Fibroblast of skin of right biceps (primary cell): ENCODE measurements around the gene TLE6.
A peak's percentile ranks its signal among the peaks of the same experiment; 100 is the strongest.
"Not testable (repeated sequence)": the region's sequence is repeated elsewhere in the genome, so short reads cannot be mapped to it uniquely, and the experiment has no call there.

Source experiments
- DNase-seq: peaks from one replicate; pipeline ENCODE4 v3.0.0-alpha.2; 2013

Gene TLE6

DNA sequence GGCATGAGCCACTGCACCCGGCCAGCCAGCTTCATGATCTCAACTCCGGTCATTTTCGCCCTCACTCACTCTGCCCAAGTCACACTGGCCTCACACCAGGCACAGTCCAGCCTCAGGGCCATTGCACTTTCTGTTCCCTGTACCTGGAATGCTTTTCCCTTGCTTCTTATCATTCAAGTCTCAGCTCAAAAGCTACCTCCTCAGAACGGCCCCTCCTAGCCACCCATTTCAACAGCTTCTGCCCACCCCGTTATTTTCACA is 54.2 kb downstream of the TLE6 start:
- DNase-seq = no peak

DNA sequence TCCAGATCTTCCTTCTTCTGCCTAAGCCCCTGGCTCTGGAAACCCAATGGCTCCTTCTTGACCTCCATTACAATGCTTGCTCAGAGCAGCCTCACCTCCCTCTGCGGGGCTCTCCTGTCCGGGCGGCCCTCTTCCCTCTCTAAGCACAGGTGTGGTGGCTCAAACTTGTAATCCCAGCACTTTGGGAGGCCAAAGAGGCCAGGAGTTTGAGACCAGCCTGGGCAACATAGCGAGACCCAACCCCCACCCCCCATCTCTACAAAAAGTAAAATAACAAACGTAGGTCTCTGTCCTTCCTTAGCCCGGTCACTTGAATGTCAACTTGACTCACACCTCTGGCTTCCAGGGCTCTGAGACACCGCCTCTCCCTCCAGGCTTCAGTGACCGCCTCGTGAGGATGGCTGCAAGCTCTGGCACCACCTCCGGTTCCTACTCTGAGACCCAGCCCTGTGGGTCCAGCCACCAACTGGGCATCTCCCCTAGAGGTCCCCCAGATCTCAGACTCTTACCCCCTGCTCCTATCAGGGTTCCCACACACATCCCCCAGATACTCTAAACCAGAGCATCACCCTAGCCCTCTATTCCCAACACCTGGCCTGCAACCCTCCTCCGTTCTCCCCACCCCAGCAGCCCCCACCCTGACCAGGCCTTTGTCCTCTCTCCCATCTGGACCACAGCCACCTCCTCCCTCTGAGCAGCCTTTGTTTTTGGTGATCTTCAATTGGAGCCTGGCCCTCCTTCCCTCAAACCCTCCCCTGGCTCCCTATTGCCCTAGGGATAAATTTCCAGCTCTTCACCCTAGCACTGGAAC is 56.4 kb downstream of the TLE6 start:
- no peak for DNase-seq

DNA sequence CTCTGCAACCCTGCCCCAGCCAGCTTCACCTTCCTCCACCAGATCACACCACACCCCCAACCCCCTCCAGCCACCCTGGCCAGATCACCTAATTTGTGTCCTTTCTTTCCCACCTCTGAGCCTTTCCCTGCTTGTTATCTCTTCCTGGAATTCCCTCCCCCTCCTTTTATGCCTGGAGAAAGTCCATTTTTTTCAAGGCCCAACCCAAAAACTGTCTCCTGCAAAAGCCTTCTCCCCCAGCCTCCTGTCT is 57.0 kb downstream of the TLE6 start:
- DNase-seq = peak; percentile 28

DNA sequence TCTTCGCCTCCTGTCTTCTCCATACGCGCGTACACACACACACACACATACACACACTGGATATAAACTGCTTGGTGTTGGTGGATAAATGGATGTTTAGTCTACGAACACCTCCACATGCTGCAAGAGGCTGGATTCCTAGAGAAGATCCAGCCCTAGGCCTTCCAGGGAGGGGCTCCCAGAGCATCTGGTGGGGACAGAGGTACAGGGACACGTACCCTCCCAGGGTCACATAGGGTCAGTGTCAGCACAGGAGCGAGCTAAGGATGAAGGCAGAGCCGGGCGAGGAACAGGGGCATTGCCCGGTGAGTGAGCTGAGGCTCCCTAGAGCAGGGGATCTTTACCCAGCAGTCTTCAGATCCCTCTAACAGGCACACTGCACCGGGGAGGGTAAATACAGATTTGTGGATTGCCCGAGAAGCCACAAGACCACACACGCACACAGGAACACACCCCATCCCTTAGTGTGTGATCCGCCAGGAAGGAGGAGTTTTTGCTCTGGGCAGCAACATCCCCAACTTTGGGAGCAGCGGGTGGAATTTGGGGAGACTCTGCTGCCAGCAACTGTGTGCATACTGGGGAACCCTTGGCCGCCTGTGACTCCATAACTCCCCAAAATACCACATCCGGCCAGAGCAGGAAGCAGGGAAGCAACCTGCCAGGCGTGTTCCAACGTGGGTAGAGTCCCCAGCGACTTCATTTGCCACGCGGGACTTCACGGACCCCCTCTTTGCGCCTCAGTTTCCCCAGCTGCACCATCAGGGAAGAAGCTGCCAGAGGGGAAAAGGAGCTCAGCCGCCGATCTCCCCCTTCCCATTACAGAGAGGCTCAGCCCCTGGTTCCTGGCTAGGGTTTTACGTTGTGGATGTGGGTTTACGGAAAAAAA is 57.5 kb downstream of the TLE6 start:
- DNase-seq = peak; percentile 68

DNA sequence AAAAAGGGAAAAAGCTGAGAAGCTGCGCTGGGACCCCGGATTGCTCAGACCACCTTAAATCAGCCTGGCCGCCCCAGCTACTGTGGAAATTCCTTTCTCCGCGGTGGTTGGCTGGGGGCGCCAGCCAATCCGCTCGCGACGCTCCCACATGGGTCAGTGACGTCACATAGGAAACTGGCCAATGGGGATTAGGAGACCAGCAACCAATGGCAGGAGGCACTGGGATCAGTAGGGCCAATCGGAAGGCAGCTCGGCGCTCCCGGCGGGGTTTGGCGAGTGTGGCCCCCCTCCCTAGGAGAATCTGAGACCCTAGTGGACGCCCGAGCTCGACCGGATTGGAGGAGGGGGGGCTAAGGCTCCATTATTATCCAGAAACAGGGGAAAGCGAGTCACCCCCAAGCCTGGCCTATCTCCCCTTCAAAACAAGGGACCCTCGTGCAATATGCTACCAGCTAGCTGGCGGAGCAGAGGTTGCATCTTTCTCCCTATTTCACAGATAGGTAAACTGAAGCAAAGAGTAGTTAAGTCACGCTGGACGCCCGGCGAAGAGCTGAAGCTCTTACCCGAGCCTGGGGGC is 58.3 kb downstream of the TLE6 start:
- DNase-seq = peak; percentile 100

DNA sequence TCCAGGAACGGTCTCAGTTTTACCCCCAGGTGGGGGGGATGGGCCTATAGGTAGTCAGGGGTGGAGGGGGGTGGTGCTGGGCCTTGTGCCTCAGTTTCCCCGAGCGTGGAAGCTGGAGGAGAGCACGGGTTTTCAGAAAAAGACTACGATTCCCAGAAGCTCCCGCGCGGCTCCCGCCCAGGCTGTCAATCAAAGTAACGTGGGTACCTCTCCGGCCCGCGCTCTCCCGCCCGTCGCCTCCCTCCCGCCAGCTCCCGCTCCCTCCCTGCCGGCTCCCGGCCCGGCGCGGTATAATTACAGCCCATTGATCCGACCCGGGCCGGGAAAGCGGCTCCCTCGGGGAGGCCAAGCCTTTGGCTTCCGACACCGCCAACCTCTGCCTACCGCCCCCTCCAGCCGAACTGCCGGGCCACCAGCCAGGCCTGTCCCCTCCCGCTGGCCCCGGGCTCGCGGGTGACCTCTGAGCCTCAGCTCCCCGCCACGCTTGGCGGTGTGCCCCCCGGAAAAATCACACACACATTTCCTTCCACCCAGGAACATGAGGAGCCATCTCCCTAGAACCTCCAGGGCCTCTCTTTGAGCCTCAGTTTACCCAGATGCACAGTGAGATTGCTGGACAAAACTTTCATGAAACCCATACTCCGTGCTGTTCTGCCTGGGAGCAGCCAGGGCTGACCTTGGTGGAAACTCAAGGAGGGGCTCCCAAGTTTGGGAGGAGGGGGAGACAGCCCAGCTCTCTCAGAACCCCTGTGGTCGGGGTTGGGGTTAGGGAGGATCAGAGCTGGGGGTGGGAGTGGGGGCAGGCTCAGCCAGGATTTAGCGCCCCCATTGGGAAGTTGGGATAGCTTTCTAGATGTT is 59.0 kb downstream of the TLE6 start:
- peak; percentile 92 for DNase-seq

DNA sequence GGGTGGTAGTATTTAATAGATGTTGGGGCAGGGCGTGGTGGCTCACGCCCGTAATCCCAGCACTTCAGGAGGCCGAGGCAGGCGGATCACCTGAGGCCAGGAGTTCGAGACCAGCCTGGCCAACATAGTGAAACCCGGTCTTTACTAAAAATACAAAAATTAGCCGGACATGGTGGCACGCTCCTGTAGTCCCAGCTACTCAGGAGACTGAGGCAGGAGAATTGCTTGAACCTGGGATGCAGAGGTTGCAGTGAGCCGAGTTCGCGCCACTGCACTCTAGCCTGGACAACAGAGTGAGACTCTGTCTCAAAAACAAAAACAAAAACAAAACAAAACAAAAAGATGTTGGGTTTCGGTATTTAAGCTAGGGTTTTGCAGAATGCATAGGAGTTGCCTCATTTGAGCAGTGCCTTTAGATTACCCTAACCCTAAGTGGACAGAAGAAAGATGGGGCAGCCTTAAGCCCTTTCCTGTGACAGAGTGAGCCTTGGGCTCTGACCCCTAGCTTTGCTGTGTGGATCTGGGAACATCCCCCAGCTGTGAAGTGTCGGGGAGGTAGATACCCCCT is 59.7 kb downstream of the TLE6 start:
- DNase-seq = not testable (repeated sequence)

DNA sequence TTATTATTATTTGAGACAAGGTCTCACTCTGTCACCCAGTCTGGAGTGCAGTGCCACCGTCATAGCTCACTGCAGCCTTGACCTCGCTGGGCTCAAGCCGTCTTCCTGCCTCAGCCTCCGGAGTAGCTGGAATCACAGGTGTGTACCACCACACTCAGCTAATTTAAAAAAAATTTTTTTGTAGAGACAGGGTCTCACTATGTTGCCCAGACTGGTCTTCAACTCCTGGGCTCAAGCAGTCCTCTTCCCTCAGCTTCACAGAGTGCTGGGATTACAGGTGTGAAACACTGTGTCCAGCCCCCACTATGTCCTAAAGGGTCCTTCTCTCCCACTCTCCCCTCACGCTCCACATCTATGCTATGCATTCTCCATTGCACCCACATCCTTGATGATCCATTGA is 60.9 kb downstream of the TLE6 start:
- DNase-seq = no peak

DNA sequence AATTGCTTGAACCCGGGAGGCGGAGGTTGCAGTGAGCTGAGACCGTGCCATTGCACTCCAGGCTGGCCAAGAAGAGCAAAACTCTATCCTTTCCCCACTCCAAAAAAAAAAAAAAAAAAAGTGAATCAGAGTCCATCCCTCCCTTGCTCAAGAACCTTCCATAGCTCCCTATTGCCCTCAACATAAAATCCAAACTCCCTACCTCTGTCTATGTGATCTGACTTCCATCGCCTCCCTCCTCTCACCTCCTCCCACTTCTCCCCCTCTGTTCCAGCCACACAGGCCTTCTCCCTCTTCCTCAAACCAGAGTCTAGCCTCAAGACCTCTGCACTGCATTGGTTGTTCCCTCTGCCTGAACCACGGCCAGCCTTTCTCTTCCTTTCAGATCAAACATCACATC is 61.8 kb downstream of the TLE6 start:
- DNase-seq = no peak

DNA sequence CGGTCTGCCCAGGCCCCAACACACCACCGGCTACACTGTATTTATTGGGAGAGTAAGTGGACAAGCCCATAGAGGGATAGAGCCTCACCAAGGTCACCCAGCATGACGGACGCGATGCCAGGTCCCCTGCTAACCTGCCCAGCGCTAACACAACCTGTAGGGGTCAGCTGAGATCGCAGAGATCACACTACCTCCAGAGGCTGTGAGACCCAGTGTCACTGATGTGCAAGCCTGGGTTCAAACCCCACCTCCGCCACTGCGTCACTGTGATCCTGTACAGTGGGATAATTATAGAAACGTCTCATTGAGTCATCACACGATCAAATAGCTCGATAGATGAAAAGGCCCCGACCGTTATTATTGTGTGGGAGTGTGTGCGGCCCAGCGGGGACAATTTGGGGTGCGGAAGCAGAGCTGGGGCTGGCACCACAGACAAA is 62.3 kb downstream of the TLE6 start:
- no peak for DNase-seq

DNA sequence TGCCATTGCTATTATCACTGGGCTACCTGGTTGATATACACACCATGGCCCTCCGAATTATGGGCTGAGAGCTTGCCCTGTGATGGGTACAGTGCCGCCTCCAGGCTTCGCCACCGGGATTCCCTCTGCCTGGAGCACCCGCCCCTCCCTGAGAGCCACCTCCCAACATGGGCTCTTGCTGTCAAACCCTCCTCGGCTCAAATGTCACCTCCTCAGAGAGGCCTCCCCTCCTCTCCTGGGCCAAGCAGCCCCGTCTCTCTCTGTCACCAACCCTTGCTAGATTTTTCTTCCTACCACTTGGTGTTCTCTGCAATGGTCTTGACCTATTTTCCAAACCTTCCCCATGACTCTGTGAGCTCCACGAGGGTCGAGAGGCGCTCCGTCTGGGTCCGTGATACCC is 64.0 kb downstream of the TLE6 start:
- no peak for DNase-seq

DNA sequence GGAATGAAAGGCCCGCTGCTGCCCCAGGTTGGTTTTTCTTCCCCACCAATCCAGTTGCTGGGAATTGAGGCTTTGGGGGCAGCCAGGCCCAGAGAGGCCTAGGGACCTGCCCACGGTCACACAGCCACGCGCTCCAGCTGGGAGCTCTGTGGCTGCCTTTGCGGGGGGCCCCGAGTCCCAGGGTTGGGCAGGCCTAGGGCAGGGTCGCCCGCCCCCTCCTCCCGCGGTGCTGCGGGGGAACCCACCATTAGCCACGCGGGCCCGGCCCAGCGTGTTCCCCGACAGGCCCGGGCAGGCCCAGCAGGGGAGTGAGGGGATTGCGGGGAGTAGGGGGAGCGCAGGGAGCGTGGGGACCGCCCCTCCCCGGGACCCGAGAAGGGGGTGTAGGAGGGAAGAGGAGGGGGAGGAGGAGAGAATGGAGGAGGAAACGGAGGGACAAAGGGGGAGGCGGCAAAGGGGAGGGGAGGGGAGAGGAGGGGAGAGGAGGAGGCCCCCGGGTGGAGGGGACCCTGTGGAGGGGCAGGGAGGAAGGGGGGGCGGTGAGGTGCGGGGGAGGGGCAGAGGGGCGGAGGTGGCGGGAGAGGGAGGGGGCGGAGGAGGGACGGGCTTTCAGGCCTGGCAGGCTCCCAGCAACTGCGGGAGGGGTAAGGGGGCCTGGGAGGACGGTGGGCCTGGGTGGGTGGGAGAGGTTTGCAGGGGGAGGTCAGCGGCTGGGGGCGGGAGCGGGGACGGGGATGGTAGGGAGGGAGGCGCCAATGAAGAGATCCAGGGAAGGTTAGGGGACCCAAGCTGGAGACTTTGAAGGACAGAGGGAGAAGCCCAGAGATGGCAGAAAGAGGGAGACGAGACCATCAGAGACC is 64.6 kb downstream of the TLE6 start:
- DNase-seq = no peak

DNA sequence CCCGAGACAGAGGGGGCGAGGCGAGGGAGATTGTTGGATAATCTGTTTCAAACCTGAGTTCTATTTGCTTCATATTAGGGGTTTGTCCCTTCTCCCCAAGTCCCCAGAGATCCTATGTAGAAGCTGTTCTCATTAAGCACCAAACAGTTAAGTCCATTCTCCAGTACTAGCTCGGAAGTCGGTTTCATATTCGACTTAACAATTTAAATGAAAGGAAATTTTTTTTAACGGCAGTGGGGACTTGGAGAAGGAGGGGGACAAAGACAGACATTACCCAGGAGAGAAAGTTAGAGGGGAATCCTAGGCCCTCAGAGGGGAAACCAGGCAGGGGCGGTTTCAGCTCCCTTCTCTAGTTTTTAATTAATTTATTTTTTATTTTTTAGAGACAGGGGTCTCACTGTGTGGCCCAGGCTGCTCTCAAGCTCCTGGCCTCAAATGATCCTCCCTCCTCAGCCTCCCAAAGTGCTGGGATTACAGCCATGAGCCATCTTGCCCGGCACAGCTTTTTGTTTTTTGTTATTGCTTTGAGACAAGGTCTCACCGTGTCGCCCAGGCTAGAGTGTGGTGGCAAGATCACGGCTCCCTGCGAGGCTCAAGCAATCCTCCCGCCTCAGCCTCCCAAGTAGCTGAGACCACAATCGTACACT is 65.4 kb downstream of the TLE6 start:
- DNase-seq = no peak
